Transverse colon (tissue), 3 donors: ENCODE data around the gene RGS11.

ENCODE experiments used
- POLR2A ChIP-seq: fragments of 450-650 bp; IDR thresholded peaks from one replicate; pipeline ENCODE4 v1.6.1; 2016; ENCODE audit warnings: antibody characterized with exemption, mild to moderate bottlenecking, moderate library complexity
- TF ChIP-seq, protein P1 (sequence below), 5 experiments: fragments of 200-600 bp in 3 of 5; fragments of 450-650 bp in 2 of 5; sonication (generic) in 3 of 5; IDR thresholded peaks; 1 replicate in 2 of 5; 2 replicates in 3 of 5; pipeline ENCODE4 v1.5.1; 2016 to 2017; ENCODE audit warnings: antibody characterized with exemption in 5 of 5, inconsistent platforms in 3 of 5, mild to moderate bottlenecking in 2 of 5, moderate library complexity in 1 of 5

DNA sequence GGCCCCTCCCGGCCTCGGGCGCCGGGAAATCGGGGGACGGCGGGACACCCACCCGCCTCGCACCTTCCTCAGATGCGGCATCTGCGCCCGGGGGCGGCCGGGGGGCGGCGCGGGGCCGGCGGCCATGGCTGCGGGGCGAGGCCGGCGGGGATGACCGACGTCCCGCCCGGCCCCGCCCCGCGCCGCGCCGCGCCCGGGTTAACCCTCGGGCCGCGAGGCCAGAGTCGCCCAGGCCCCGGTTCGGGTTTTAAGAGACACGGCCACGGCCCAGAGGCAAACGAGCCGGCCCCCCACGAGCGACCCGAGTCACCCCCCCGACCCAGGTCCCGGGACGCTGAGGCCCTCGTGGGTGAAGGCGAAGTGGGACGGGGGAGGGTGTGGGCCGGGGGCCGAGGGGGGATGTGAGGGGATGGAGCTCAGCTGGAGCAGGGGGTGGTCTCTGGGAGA, at the start of gene RGS11:
- TF ChIP-seq, protein P1, sequence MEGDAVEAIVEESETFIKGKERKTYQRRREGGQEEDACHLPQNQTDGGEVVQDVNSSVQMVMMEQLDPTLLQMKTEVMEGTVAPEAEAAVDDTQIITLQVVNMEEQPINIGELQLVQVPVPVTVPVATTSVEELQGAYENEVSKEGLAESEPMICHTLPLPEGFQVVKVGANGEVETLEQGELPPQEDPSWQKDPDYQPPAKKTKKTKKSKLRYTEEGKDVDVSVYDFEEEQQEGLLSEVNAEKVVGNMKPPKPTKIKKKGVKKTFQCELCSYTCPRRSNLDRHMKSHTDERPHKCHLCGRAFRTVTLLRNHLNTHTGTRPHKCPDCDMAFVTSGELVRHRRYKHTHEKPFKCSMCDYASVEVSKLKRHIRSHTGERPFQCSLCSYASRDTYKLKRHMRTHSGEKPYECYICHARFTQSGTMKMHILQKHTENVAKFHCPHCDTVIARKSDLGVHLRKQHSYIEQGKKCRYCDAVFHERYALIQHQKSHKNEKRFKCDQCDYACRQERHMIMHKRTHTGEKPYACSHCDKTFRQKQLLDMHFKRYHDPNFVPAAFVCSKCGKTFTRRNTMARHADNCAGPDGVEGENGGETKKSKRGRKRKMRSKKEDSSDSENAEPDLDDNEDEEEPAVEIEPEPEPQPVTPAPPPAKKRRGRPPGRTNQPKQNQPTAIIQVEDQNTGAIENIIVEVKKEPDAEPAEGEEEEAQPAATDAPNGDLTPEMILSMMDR (IDR thresholded peaks at IDR 0.05): no peak
- TF ChIP-seq POLR2A: no peak
